Suprapubic skin (tissue), 4 donors: ENCODE data around the gene CCDC178. TPM values are rescaled to one million over a fixed set of nuclear protein-coding genes. Genes with fewer than 3 reads are reported as not detected.

Source experiments
- DNase-seq, 2 donors: peaks; one replicate each; pipeline ENCODE4 v3.0.0-alpha.2; 2019; ENCODE audit warnings: low spot score in 2 of 2
- H3K27ac ChIP-seq: fragments of 200-600 bp; sonication (generic); one replicate; pipeline ENCODE4 v1.5.1; 2019
- H3K27me3 ChIP-seq: fragments of 200-600 bp; sonication (generic); one replicate; pipeline ENCODE4 v1.5.1; 2019
- H3K36me3 ChIP-seq: fragments of 200-600 bp; sonication (generic); one replicate; pipeline ENCODE4 v1.5.1; 2019
- H3K4me1 ChIP-seq: fragments of 200-600 bp; sonication (generic); one replicate; pipeline ENCODE4 v1.5.1; 2019
- H3K4me3 ChIP-seq: fragments of 200-600 bp; sonication (generic); one replicate; pipeline ENCODE4 v1.5.1; 2019; ENCODE audit warnings: mild to moderate bottlenecking
- H3K9me3 ChIP-seq: fragments of 200-600 bp; sonication (generic); one replicate; pipeline ENCODE4 v1.5.1; 2019
- CTCF ChIP-seq, 2 donors: fragments of 200-600 bp in 1 of 2; fragments of 450-650 bp in 1 of 2; sonication (generic) in 1 of 2; IDR thresholded peaks; one replicate each; pipeline ENCODE4 v1.5.1; 2016 to 2019; ENCODE audit warnings: antibody characterized with exemption in 2 of 2, mild to moderate bottlenecking in 1 of 2, moderate library complexity in 1 of 2
- EP300 ChIP-seq: sonication (generic); formaldehyde crosslinking; IDR thresholded peaks from one replicate; pipeline ENCODE4 v1.6.1; 2017; ENCODE audit warnings: antibody characterized with exemption
- POLR2A ChIP-seq, 2 donors: fragments of 450-650 bp; IDR thresholded peaks; one replicate each; pipeline ENCODE4 v1.6.1; 2017; ENCODE audit warnings: antibody characterized with exemption in 2 of 2, mild to moderate bottlenecking in 2 of 2, moderate library complexity in 2 of 2
- POLR2AphosphoS5 ChIP-seq, 3 donors: sonication (generic); formaldehyde crosslinking; IDR thresholded peaks; one replicate each; pipeline ENCODE4 v1.6.1; 2017; ENCODE audit warnings: antibody characterized with exemption in 3 of 3
- WGBS: methylation state at CpG from one replicate; pipeline ENCODE4 v1.1.5; 2018; 5-methylcytosine and 5-hydroxymethylcytosine counted together
- total RNA-seq, 4 donors: library from RNA; depleted of rRNA; stranded (reverse); fragments of >200 nt; gene quantifications; one replicate each; pipeline ENCODE4 v1.1.0, GENCODE V29; 2016

CCDC178 gene
- total RNA-seq, 4 donors from 2014 or later: not detected

- Histone ChIP-seq H3K4me3 (no peak overlapping the region), H3K9me3 (no peaks in the 10 kb centered on the region), H3K27ac (no peak overlapping the region), H3K27me3 (no peaks in the 10 kb centered on the region), H3K4me1 (no peaks in the 10 kb centered on the region), H3K36me3 (no peaks in the 10 kb centered on the region)
- no peak for TF ChIP-seq POLR2A (IDR thresholded peaks at IDR 0.05)
- WGBS: 60% methylated on average over 8 of the region's 8 CpGs
- DNase-seq: no peak
These were observed 519.4 kb downstream of the CCDC178 start for GRCh38 chr18:32920796-32921787.

GRCh38 chr18:32919799-32920198 lies 520.7 kb downstream of the CCDC178 start:
- WGBS: 36% methylated on average over 2 of the region's 2 CpGs
- H3K4me1 ChIP-seq: no peaks in the 10 kb centered on the region
- TF ChIP-seq POLR2AphosphoS5 (IDR thresholded peaks at IDR 0.05) (no peak), POLR2A (IDR thresholded peaks at IDR 0.05) (no peak), EP300 (no peak), CTCF (IDR thresholded peaks at IDR 0.05) (no peak)
- H3K27me3 ChIP-seq: no peaks in the 10 kb centered on the region
- H3K9me3 ChIP-seq: no peaks in the 10 kb centered on the region
- no peak overlapping the region for H3K27ac ChIP-seq
- H3K4me3 ChIP-seq: no peak overlapping the region
- no peak for DNase-seq
- no peaks in the 10 kb centered on the region for H3K36me3 ChIP-seq

- Histone ChIP-seq H3K27me3 (no peaks in the 10 kb centered on the region), H3K9me3 (no peaks in the 10 kb centered on the region), H3K4me3 (no peak overlapping the region), H3K4me1 (no peaks in the 10 kb centered on the region), H3K36me3 (no peaks in the 10 kb centered on the region), H3K27ac (no peak overlapping the region)
- TF ChIP-seq POLR2A (IDR thresholded peaks at IDR 0.05): no peak
- no peak for TF ChIP-seq CTCF (IDR thresholded peaks at IDR 0.05)
- no peak for TF ChIP-seq POLR2AphosphoS5 (IDR thresholded peaks at IDR 0.05)
- TF ChIP-seq EP300: no peak
- WGBS: 75% methylated on average over 5 of the region's 5 CpGs
- DNase-seq: no peak
These were observed 521.8 kb downstream of the CCDC178 start for GRCh38 chr18:32918692-32919250.

GRCh38 chr18:32915516-32915915 lies 525.0 kb downstream of the CCDC178 start:
- no peaks in the 10 kb centered on the region for H3K27me3 ChIP-seq

GRCh38 chr18:32911660-32912284 lies 528.7 kb downstream of the CCDC178 start:
- DNase-seq: no peak
- no peaks in the 10 kb centered on the region for H3K27me3 ChIP-seq
- H3K9me3 ChIP-seq: no peaks in the 10 kb centered on the region
- TF ChIP-seq CTCF (IDR thresholded peaks at IDR 0.05): no peak
- no peak for TF ChIP-seq POLR2AphosphoS5 (IDR thresholded peaks at IDR 0.05)
- no peak for TF ChIP-seq POLR2A (IDR thresholded peaks at IDR 0.05)
- no peak for TF ChIP-seq EP300
- no peaks in the 10 kb centered on the region for H3K4me1 ChIP-seq
- WGBS: 79% methylated on average over 3 of the region's 3 CpGs
- no peaks in the 10 kb centered on the region for H3K36me3 ChIP-seq
- no peak overlapping the region for H3K27ac ChIP-seq
- H3K4me3 ChIP-seq: no peak overlapping the region

More at GRCh38 chr18:32915516-32915915, 525.0 kb downstream of the CCDC178 start:
- no peaks in the 10 kb centered on the region for H3K9me3 ChIP-seq
- WGBS: 56% methylated on average over 1 of the region's 1 CpG
- no peak overlapping the region for H3K27ac ChIP-seq
- H3K4me3 ChIP-seq: no peak overlapping the region
- H3K4me1 ChIP-seq: no peaks in the 10 kb centered on the region
- DNase-seq: no peak
- TF ChIP-seq POLR2A (IDR thresholded peaks at IDR 0.05) (no peak), POLR2AphosphoS5 (IDR thresholded peaks at IDR 0.05) (no peak), EP300 (no peak), CTCF (IDR thresholded peaks at IDR 0.05) (no peak)
- no peaks in the 10 kb centered on the region for H3K36me3 ChIP-seq
